Hematopoietic multipotent progenitor cell treated with erythropoietin and hydrocortisone succinate and interleukin-3 and kit ligand, for 15 days (in vitro differentiated cells): ENCODE results near the gene PLXNA4.

Source experiments
- DNase-seq: peaks from one replicate; pipeline ENCODE4 v3.0.0-alpha.2; 2015; ENCODE audit warnings: low spot score

PLXNA4 gene

GRCh38 chr7:132564849-132565248 is 11.4 kb downstream of the PLXNA4 start:
- no peak for DNase-seq

GRCh38 chr7:132564090-132564489 is 12.2 kb downstream of the PLXNA4 start:
- no peak for DNase-seq

- DNase-seq = no peak
Observed at GRCh38 chr7:132562690-132563089, 13.6 kb downstream of the PLXNA4 start.

- DNase-seq = no peak
Observed at GRCh38 chr7:132561763-132562162, 14.5 kb downstream of the PLXNA4 start.

DNA sequence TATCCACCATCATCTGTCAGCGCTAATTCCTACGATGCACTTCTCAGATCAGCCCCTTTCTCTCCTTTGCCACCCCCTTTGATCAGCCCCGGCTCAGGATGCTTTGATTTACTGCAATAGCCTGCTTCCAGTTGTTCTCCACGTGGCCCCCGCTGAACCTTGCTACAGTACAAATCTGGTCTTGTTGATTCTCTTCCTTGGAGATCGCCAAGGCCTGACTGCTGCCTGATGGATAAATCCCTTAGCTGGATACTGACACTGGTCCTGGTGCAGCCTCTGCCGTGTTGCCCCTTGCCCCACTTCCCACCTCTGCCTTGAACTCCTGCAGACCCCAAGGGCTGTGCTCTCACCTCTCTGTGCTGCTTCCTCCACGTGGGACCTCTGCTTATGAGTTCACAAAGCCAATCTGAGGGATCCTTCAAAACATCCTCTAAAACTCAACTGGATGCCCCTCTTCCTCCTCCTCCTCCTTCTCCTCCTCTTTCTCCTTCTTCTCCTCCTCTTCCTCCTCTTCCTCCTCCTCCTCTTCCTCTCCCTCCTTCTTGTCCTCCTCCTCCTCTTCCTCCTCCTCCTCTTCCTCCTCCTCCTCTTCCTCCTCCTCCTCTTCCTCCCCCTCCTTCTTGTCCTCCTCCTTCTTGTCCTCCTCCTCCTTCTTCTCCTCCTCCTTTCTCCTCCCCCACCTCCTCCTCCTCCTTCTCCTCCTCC is 15.3 kb downstream of the PLXNA4 start:
- no peak for DNase-seq

- DNase-seq = no peak
Observed at GRCh38 chr7:132560105-132560504, 16.2 kb downstream of the PLXNA4 start.

- DNase-seq = no peak
Observed at GRCh38 chr7:132558815-132559214, 17.5 kb downstream of the PLXNA4 start.

- no peak for DNase-seq
Observed at GRCh38 chr7:132557489-132558044, 18.7 kb downstream of the PLXNA4 start.

DNA sequence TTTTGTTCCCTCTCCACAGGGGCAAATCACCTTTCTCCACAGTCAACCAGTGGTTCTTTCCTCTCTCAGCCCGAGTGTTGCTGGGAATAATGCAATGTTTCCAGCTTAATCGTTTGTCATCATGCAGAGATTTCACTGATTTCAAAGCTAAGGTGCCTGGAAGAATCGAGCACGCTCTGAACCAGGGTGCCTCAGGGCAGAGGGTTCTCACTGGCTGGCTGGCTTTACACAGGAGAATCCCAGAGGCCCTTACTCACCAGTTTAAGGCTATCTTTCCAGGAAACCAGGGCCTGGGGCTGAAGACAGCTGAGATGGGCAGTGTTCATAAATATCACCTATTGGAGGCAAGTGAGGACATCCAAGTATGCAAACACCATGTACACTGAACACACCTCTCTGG is 21.8 kb downstream of the PLXNA4 start:
- no peak for DNase-seq

- DNase-seq = no peak
Observed at GRCh38 chr7:132553031-132553430, 23.2 kb downstream of the PLXNA4 start.

DNA sequence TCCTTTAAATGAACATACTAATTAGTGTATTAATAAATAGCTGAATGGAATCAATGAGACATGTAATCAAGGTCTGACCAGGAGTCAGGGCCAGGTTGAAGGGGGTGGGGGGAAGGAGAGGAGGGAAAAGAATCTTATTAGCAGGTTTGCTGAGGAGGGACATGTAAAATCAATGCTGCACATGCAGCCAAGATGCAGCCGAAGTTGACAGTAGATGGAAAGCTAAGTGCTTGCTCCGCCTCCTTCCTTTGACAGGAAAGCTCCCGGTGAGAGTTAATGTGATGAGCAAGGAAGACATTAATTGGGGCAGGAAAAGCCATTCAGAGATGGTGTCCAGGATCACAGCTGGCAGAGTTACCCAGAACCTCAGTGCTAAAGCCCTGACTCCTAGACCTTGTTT is 24.4 kb downstream of the PLXNA4 start:
- DNase-seq = no peak

- no peak for DNase-seq
Observed at GRCh38 chr7:132551439-132551838, 24.8 kb downstream of the PLXNA4 start.

GRCh38 chr7:132548489-132549078 is 27.7 kb downstream of the PLXNA4 start:
- DNase-seq = no peak

DNA sequence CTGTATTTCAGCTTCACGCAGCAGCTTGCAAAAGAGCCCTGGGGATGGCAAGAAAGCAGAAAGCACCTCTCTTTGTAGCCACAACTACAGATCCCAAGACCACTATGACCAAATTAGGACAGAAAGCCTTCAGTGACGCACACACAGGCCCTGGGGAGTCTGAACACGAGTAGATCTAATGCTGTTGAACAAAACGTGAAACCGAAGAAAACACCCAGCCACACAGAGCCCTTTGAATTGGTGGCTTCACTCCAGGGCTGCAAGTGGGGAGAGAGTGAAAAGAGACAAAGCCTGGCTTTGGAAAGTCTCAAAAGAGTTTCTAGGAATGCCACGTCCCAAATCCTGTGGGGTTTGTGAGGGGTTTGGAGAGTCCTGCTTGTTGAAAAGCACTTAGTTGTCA is 28.4 kb downstream of the PLXNA4 start:
- DNase-seq = no peak

- no peak for DNase-seq
Observed at GRCh38 chr7:132546366-132547127, 29.7 kb downstream of the PLXNA4 start.

- DNase-seq = no peak
Observed at GRCh38 chr7:132545756-132546155, 30.5 kb downstream of the PLXNA4 start.

DNA sequence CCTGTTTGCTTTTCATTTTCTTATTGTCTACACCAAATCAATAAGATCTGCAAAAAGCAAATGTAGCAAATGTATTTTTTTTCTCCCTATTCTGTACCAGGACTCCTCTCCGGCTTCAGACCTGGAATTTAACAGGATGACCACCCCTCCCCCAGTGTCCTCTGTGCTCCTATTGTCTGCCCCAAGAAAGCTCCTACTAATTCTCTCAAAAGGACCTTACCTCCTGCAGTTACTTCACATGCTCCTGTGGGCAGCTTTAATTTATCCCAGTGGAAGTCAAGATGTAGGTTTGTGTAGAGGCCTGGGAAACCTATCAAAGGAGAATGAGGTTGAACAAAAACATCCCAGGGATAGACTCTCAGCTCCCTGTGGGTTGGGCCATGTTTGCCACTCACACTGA is 31.3 kb downstream of the PLXNA4 start:
- no peak for DNase-seq

- DNase-seq = no peak
Observed at GRCh38 chr7:132544025-132544424, 32.2 kb downstream of the PLXNA4 start.

DNA sequence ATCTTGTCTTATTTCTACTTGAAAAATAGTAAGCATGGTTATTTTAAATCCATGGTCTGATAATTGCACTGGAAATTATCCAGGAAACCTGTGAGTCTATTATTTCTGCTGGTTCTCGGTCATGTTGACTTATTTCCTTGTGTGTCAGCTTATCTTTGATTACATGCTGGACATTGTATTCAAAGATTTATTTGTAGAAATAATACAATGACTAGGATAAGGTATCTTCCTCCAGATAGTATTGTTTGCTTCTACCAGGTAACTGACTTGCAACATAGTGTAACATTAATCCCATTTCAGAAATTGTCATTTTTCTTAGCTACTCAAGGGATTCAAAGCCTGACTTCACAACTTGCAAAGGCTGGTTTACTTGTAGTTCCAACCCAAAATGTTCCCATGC is 33.4 kb downstream of the PLXNA4 start:
- no peak for DNase-seq

- no peak for DNase-seq
Observed at GRCh38 chr7:132541656-132542055, 34.6 kb downstream of the PLXNA4 start.

- DNase-seq = no peak
Observed at GRCh38 chr7:132537456-132538145, 38.7 kb downstream of the PLXNA4 start.

- no peak for DNase-seq
Observed at GRCh38 chr7:132536654-132537395, 39.4 kb downstream of the PLXNA4 start.
